NCI-H146 treated with DMSO at 0.1 percent for 48 hours (cell line): Measurements from ENCODE around the gene MPL.

Experiments
- DNase-seq: peaks from one replicate; lab custom pipeline; 2025; ENCODE audit not compliant: unreplicated experiment; lab: John Stamatoyannopoulos, UW

Gene MPL

GRCh38 chr1:43337588-43337987, at the start of gene MPL:
Gene MPL (plus strand): TSS chr1:43337818. CDS start chr1:43337849, 31 bp downstream.
- DNase-seq, result no peak

- no peak for DNase-seq
These were observed 49.4 kb upstream of the MPL start for GRCh38 chr1:43288058-43288784.

GRCh38 chr1:43288785-43289706, 48.6 kb upstream of the MPL start:
- DNase-seq, result no peak

- peak; percentile 67 for DNase-seq
These were observed 45.4 kb upstream of the MPL start for GRCh38 chr1:43292216-43292615.

GRCh38 chr1:43292679-43293078, 44.9 kb upstream of the MPL start:
- DNase-seq, result no peak

GRCh38 chr1:43293176-43293575, 44.4 kb upstream of the MPL start:
- DNase-seq, result no peak

GRCh38 chr1:43293896-43294760, 43.5 kb upstream of the MPL start:
- no peak for DNase-seq

- DNase-seq, result no peak
These were observed 42.9 kb upstream of the MPL start for GRCh38 chr1:43294761-43295160.

- no peak for DNase-seq
These were observed 41.4 kb upstream of the MPL start for GRCh38 chr1:43296207-43296606.

- DNase-seq, result no peak
These were observed 39.6 kb upstream of the MPL start for GRCh38 chr1:43298055-43298454.

GRCh38 chr1:43299101-43299500, 38.5 kb upstream of the MPL start:
- DNase-seq, result no peak

GRCh38 chr1:43300378-43301094, 37.1 kb upstream of the MPL start, which contains the start of gene TIE1:
Gene TIE1 (plus strand): TSS chr1:43300982. CDS start chr1:43301072, 90 bp downstream.
- DNase-seq, result no peak

- no peak for DNase-seq
These were observed 35.4 kb upstream of the MPL start for GRCh38 chr1:43302201-43302600.

GRCh38 chr1:43302721-43303470, 34.7 kb upstream of the MPL start:
- DNase-seq, result no peak

- no peak for DNase-seq
These were observed 33.9 kb upstream of the MPL start for GRCh38 chr1:43303471-43304313.

- DNase-seq, result no peak
These were observed 33.3 kb upstream of the MPL start for GRCh38 chr1:43304314-43304681.

GRCh38 chr1:43304771-43305300, 32.8 kb upstream of the MPL start:
- DNase-seq, result no peak

GRCh38 chr1:43305461-43305860, 32.2 kb upstream of the MPL start:
- DNase-seq, result no peak
